Esophagus squamous epithelium (tissue), 5 donors: ENCODE measurements around the gene BABAM2. TPM values are rescaled to one million over a fixed set of nuclear protein-coding genes. Genes with fewer than 3 reads are reported as not detected.
"Not testable (repeated sequence)": the region's sequence is repeated elsewhere in the genome, so short reads cannot be mapped to it uniquely, and the experiment has no call there.

ENCODE experiments used
- DNase-seq: peaks from one replicate; lab custom pipeline; 2025; lab: John Stamatoyannopoulos, UW
- H3K27ac ChIP-seq, 4 donors: fragments of 200-600 bp; sonication (generic); one replicate each; pipeline ENCODE4 v1.5.1; 2016 to 2019; ENCODE audit warnings: mild to moderate bottlenecking in 1 of 4
- H3K27me3 ChIP-seq, 4 donors: fragments of 200-600 bp; sonication (generic); 1 replicate in 3 of 4; 2 replicates in 1 of 4; pipeline versions ENCODE4 v1.5.1 to v1.6.0; 2017 to 2021; ENCODE audit warnings: antibody characterized with exemption in 1 of 4
- H3K36me3 ChIP-seq, 3 donors: fragments of 200-600 bp; sonication (generic); one replicate each; pipeline ENCODE4 v1.5.1; 2016 to 2019
- H3K4me1 ChIP-seq, 3 donors: fragments of 200-600 bp; sonication (generic); one replicate each; pipeline ENCODE4 v1.5.1; 2017 to 2019
- H3K4me3 ChIP-seq, 4 donors: fragments of 200-600 bp; sonication (generic); 1 replicate in 3 of 4; 2 replicates in 1 of 4; pipeline ENCODE4 v1.5.1; 2016 to 2019; ENCODE audit warnings: mild to moderate bottlenecking in 2 of 4, moderate library complexity in 1 of 4
- H3K9me3 ChIP-seq, 3 donors: fragments of 200-600 bp; sonication (generic); one replicate each; pipeline ENCODE4 v1.5.1; 2016 to 2019
- CTCF ChIP-seq, 6 experiments: fragments of 450-650 bp in 4 of 6; fragments of 200-600 bp in 2 of 6; sonication (generic) in 2 of 6; IDR thresholded peaks; one replicate each; pipeline ENCODE4 v1.5.1; 2016 to 2019; ENCODE audit warnings: antibody characterized with exemption in 6 of 6, mild to moderate bottlenecking in 4 of 6, moderate library complexity in 4 of 6
- POLR2A ChIP-seq, 4 donors: fragments of 450-650 bp; IDR thresholded peaks; one replicate each; pipeline ENCODE4 v1.6.1; 2017; ENCODE audit warnings: antibody characterized with exemption in 4 of 4, mild to moderate bottlenecking in 4 of 4, moderate library complexity in 3 of 4
- WGBS, 2 donors: methylation state at CpG; one replicate each; pipeline ENCODE4 v1.1.5; 2018; 5-methylcytosine and 5-hydroxymethylcytosine counted together
- intact Hi-C: fragments of 100-400 bp; cut with DNase I; formaldehyde crosslinking; loops from one replicate; pipeline ENCODE4 v1.15.0; 2022
- total RNA-seq, 4 donors: library from RNA; depleted of rRNA; stranded (reverse); fragments of >200 nt; gene quantifications; one replicate each; pipeline ENCODE4 v1.1.0, GENCODE V29; 2016
- donor health status: DM: yes; HTN: yes; CAD: no.

Gene BABAM2
- total RNA-seq, 4 donors from 2014 or later, result 16.6 to 28.3 (median 24.3) TPM

- Histone ChIP-seq H3K27ac (no peak overlapping the region), H3K4me3 (no peak overlapping the region), H3K9me3 (no peaks in the 10 kb centered on the region), H3K36me3 (no peaks in the 10 kb centered on the region), H3K27me3 (no peaks in the 10 kb centered on the region), H3K4me1 (no peaks in the 10 kb centered on the region)
- intact Hi-C loops, result no loop called here
- TF ChIP-seq CTCF (IDR thresholded peaks at IDR 0.05), result no peak
- TF ChIP-seq POLR2A (IDR thresholded peaks at IDR 0.05), result no peak
- 89% methylated on average over 3 of the region's 3 CpGs for WGBS, 2 donors
- no peak for DNase-seq
These were observed 366.7 kb downstream of the BABAM2 start for GRCh38 chr2:28257182-28257581.

- intact Hi-C loops, result not testable (repeated sequence)
- 78 to 87% methylated on average over 4 to 5 of the region's 5 CpGs for WGBS, 2 donors
These were observed 368.7 kb downstream of the BABAM2 start for GRCh38 chr2:28259226-28259625.

GRCh38 chr2:28263690-28264089, 373.2 kb downstream of the BABAM2 start:
- Histone ChIP-seq H3K4me3 (no peak overlapping the region), H3K27me3 (no peaks in the 10 kb centered on the region), H3K9me3 (no peaks in the 10 kb centered on the region), H3K4me1 (peaks cover 0 to 22% (median 1%) of the 10 kb centered on the region in 3 donors), H3K36me3 (no peaks in the 10 kb centered on the region), H3K27ac (peak overlapping the region in 3 of 4 donors; percentile 11 to 65 (median 30))
- no peak for DNase-seq
- intact Hi-C loops, result no loop called here
- TF ChIP-seq POLR2A (IDR thresholded peaks at IDR 0.05), result no peak
- 42 to 61% methylated on average over 5 of the region's 5 CpGs for WGBS, 2 donors

More at GRCh38 chr2:28259226-28259625, 368.7 kb downstream of the BABAM2 start:
- not testable (repeated sequence) for H3K36me3 ChIP-seq, H3K27ac ChIP-seq, H3K4me3 ChIP-seq, H3K9me3 ChIP-seq, H3K27me3 ChIP-seq, DNase-seq
- peaks cover 0 to 12% (median 0%) of the 10 kb centered on the region in 3 donors for H3K4me1 ChIP-seq

DNA sequence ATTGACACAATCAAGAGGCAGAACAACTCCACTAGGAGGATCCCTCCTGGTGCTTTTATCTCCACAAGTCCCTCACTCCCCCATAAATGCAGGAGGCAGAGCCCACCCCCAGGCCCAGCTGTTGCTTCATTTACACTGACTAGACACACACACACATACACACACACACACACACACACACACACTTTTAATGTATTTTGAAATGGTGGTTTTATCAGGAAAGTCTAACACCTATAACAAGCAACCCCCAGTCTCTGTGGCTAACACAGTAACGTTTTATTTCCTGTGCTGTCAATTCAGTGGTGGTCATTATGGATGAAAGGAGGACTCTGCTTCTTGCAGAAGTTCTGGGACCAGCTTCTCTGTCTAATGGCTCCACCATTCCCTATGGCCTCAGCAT, 376.8 kb downstream of the BABAM2 start:
- Histone ChIP-seq H3K27ac (no peak overlapping the region), H3K4me3 (no peak overlapping the region), H3K27me3 (no peaks in the 10 kb centered on the region), H3K36me3 (no peaks in the 10 kb centered on the region), H3K9me3 (no peaks in the 10 kb centered on the region), H3K4me1 (peaks cover 5 to 55% (median 21%) of the 10 kb centered on the region in 3 donors)
- DNase-seq, result no peak
- 93% methylated on average over 1 of the region's 1 CpG; no CpG with 5 or more reads in 1 of the 2 donors for WGBS, 2 donors
- intact Hi-C loops, result no loop called here
- TF ChIP-seq CTCF (IDR thresholded peaks at IDR 0.05) (no peak), POLR2A (IDR thresholded peaks at IDR 0.05) (no peak)

DNA sequence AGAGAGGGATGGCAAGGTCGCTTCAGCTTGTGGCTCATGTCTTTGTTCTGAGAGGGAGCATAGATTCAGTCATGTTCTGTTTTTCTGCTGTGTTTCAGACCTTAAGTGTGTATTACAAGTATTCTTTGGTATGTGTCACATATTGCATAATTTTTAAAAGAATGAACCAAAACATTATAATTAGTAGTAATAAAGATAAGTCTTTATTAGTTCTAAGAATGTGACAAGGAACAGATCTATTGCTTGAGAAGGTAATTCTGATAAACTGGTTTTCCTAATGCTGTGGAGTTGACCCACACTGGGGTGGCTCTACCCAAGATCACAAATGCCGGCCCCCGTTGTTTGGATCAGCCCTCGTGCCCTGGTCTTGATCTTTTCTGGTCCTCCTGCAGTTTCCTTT, 377.9 kb downstream of the BABAM2 start:
- 94 to 95% methylated on average over 4 of the region's 4 CpGs for WGBS, 2 donors
- TF ChIP-seq CTCF (IDR thresholded peaks at IDR 0.05), result no peak
- TF ChIP-seq POLR2A (IDR thresholded peaks at IDR 0.05), result no peak
- Histone ChIP-seq H3K4me3 (no peak overlapping the region), H3K36me3 (no peaks in the 10 kb centered on the region), H3K27ac (peak overlapping the region in 3 of 4 donors; percentile 56 to 79 (median 76)), H3K9me3 (no peaks in the 10 kb centered on the region), H3K4me1 (peaks cover 5 to 60% (median 21%) of the 10 kb centered on the region in 3 donors), H3K27me3 (no peaks in the 10 kb centered on the region)
- intact Hi-C loops, result no loop called here
- no peak for DNase-seq

DNA sequence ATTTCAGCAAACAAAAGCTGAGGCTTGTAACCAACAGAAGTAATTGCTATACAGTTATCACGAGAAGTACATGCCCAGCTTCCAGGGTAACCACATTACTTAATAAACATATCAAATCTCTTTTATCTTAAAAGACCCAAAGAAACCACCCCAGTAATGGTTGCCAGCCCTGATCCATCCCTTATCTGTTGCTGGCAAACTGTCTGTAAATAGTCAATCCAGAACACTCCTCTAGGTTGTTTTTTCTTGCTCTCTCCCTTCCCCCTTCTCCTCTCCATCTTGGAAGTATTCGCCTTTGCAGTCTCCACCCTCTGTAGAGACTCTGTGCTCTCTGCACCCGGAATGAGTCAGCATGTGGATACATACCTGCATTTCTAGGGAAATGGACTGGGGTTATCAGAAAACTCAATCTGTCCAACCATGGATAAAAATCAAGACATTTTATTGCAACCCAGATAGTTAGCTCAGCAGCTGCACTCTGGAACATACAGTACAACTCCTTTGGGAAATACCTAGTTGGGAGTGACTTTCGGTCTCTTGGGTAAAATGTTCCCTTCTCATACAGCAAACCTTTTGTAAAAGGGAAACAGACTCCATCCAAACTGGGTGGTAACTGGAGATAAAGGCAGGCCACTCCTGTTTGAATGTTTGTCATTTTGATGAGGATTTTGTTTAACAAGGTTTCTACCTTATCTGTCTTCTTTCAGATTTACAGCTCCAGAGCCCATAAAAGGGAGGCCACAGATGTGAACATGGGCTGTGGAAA, 378.7 kb downstream of the BABAM2 start:
- peak overlapping the region; percentile 56 to 79 (median 68) for H3K27ac ChIP-seq
- no peaks in the 10 kb centered on the region for H3K9me3 ChIP-seq
- peaks cover 8 to 60% (median 24%) of the 10 kb centered on the region in 3 donors for H3K4me1 ChIP-seq
- H3K27me3 ChIP-seq, result no peaks in the 10 kb centered on the region
- H3K4me3 ChIP-seq, result no peak overlapping the region
- intact Hi-C loops, result no loop called here
- 37 to 64% methylated on average over 3 to 4 of the region's 4 CpGs for WGBS, 2 donors
- no peaks in the 10 kb centered on the region for H3K36me3 ChIP-seq
- TF ChIP-seq CTCF (IDR thresholded peaks at IDR 0.05), result no peak
- TF ChIP-seq POLR2A (IDR thresholded peaks at IDR 0.05), result no peak
- DNase-seq, result no peak
